SIG-M5 (cell line): ENCODE data around the gene BBS1.

Source experiments
- DNase-seq: peaks from one replicate; lab custom pipeline; 2025; lab: John Stamatoyannopoulos, UW

Gene BBS1

DNA sequence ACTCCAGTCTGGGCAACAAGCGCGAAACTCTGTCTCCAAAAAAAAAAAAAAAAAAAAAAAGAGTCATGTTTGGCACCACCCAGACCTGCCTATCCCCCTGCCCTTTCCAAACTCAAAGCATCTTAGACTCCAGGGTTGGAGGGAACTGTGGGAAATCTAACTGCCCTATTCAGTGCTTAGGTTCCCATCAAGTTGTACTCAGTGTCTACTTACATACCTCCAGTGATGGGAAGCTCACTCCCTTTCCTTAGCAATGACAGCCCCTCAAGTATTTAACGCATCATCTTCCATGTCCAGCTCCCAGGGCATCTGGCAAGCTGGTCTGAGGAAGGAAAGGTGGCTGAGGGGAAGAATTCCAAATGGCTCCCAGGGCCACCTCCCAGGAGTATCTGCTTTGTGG is 39.3 kb downstream of the BBS1 start:
- no peak for DNase-seq

DNA sequence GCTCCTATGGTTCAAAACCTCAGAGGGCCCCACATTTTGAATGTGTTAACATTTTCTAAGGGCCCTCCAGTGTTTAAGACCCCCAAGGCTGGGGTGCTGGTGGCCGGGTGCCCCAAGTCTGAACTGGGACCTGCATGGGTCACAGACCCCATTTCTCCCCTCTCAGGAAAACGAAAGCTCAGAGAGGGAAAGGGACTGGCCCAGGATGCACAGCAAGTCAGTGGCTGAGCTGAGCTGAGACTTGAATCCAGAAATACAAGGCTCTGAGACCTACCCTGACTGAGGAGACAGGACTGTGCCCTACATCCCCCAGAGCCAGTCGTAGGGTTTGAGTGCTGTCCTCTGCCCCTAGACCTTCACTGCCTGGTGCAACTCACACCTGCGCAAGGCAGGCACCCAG is 40.5 kb downstream of the BBS1 start:
- no peak for DNase-seq

DNA sequence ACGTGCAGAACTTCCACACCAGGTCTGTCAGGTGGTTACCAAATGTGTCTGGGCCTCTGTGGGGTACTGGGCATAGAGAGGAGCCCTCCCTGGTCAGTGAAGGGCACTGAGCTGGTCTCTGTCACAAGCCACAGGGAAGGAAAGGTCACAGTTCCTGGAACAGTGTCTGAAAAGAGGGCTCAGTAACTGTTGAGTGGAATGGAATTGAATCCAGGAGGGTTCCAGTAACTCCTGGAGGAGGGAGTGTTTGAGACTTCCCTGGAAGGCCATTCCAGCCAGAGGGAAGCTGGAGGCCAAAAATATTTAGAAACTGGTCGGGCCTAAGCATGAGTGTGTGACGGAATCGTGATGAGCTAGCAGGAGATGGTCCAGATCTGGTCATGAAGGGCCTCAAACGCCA is 44.2 kb downstream of the BBS1 start:
- no peak for DNase-seq

DNA sequence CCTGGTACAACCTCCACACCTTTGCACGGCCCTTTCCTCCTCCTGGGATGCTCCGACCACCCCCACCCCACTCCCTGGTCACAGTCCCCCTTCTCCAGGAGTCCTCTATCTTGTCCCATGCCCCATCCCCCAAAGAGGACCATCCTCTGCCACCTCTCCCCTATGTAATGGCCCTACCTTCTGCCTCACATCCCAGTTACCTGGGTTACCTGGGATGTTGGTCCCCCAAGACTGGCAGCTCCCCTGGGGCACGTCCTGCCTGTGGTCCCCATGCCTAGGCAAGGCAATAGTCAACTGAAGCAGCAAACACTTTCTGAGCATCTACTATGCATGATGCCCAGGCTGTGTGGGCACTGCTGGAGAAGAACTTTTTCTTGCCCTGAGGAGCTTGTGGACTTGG is 45.0 kb downstream of the BBS1 start:
- no peak for DNase-seq

DNA sequence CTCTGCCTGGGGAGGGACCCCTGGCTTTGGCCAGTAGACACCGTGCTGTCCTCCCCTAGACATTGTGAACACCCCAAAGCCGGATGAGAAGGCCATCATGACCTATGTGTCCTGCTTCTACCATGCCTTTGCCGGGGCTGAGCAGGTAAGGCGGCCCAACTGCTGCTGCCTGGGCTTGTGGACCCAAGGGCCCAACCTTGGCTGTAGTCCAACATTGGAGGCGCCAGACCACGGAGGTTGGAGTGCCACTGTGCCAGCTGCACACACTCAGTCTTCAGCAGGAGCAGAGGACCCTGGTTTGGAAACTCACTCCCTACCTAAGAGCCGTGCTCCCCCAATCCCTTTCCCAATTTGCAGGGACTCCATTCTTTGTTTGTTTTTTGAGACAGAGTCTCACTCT is 45.7 kb downstream of the BBS1 start:
- DNase-seq = no peak

DNA sequence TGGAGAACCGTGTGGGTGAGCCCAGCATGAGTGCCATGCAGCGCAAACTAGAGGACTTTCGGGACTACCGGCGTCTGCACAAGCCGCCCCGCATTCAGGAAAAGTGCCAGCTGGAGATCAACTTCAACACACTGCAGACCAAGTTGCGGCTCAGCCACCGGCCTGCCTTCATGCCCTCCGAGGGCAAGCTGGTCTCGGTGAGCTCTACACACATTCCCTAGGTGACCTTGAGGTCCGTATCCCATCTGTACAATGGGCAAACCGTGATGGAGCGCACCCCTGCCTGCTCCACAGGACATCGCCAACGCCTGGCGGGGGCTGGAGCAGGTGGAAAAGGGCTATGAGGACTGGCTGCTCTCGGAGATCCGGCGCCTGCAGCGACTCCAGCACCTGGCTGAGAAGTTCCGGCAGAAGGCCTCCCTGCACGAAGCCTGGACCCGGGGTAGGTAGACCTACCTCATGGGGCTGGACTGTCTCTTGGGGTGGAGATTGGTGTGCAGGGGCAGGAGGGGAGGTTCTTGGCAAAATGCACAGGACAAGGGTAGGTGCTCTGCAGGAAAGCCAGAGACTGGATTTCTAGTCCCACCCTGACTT is 47.4 kb downstream of the BBS1 start:
- DNase-seq = no peak

DNA sequence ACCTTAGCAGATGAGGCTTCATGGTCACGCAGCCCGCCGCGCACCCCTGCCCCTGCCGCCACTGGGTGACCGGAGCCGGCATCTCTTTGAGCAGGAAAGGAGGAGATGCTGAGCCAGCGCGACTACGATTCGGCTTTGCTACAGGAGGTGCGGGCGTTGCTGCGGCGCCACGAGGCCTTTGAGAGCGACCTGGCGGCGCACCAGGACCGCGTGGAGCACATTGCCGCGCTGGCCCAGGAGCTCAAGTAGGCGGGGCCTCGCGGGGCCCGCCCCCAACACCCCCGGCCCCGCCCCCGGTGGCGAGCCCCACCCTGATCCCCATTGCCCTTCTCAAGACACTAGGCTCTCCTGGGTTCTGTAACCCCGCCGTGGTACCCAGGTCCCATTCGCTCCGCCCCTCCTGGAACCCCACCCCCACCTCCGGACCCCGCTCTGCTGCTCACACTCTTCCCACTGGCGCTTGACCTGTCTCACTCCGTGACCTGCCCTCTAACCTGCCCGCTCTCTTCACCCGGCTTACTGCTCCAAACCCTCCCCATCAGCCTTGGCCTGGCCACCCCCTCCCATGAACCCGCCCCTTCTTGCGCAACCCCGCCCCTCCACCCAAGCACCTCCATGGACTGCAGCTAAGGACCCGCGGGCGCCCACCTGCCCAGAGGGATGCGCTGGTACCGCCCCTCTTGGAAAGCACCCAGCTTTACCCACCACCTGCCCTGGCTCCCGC is 48.9 kb downstream of the BBS1 start:
- DNase-seq = no peak

DNA sequence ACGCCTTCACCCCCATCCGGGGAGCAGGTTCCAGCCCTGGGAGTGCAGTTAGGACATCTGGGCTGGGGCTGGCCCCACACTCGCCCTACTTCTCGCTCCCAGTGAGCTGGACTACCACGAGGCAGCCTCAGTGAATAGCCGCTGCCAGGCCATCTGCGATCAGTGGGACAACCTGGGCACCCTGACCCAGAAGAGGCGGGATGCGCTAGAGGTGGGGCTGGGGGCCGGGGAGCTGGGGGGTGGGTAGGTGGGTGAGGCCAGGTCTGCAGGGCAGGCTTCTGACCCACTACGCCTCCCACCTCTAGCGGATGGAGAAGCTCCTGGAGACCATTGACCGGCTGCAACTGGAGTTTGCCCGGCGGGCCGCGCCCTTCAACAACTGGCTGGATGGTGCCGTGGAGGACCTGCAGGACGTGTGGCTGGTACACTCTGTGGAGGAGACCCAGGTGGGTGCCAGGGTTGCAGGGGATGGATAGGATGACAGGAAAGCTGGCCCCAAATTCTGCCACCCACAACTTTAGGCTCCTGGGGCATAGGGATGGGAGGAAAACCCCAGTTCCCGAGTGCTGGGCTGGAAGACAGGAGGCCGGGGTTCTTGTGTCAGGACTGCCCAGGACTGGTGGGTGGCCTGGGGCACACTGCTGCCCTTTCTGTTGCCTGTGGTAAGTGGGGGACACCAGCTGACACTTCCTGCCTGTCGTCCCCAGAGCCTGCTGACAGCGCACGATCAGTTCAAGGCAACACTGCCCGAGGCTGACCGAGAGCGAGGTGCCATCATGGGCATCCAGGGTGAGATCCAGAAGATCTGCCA is 49.6 kb downstream of the BBS1 start:
- no peak for DNase-seq

DNA sequence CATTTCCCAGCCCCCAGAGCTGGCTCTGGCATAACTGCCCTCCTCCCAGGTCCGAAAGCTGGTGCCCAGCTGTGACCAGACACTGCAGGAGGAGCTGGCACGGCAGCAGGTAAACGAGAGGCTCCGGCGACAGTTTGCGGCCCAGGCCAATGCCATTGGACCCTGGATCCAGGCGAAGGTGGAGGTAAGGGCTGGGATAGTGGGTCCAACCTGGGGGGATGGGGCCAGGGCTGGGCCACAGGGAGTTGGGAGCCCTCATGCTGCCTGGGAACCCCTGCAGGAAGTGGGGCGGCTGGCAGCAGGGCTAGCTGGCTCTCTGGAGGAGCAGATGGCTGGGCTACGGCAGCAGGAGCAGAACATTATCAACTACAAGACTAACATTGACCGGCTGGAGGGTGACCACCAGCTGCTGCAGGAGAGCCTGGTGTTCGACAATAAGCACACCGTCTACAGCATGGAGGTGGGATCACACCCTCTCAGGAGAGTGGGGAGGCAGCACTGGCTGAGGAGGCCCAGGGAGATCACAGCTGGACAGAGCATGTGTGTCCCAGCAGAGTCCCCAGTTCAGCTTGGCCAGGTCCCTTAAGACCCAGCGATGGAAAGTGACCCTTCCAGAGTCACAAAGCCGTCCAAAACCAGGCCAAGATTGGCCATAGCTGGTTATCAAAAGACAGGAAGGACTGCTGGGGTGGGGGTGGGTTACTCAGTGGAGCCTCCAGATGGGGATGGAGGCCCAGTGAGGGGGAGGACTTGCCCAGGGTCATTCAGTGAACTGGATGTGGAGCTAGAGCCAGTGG is 50.9 kb downstream of the BBS1 start:
- DNase-seq = no peak

DNA sequence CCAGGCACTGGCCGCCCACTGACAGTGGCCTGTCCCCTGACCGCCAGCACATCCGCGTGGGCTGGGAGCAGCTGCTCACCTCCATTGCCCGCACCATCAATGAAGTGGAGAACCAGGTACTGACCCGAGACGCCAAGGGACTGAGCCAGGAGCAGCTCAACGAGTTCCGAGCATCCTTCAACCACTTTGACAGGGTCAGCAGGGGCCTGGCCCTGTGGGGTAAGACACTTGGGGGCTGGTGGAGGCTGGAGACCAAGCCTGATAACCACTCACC is 51.5 kb downstream of the BBS1 start:
- DNase-seq = no peak

DNA sequence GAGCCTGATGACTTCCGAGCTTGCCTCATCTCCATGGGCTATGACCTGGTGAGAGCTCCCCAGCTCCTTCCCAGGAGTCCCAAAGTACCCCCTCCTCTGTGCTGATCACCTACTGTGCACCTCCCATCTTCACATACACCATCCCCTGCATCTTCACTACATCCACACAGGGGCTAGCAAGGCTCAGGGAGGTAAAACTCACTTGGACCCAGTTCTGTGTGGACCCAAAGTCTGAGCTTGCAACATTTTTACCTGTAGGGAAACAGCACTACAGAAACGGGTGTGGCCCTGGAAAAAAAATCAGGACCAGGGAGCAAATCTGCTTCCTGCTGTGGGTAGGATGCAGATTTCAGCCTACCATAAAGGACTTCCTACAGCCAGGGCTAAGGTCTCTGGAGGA is 51.8 kb downstream of the BBS1 start:
- DNase-seq = no peak

DNA sequence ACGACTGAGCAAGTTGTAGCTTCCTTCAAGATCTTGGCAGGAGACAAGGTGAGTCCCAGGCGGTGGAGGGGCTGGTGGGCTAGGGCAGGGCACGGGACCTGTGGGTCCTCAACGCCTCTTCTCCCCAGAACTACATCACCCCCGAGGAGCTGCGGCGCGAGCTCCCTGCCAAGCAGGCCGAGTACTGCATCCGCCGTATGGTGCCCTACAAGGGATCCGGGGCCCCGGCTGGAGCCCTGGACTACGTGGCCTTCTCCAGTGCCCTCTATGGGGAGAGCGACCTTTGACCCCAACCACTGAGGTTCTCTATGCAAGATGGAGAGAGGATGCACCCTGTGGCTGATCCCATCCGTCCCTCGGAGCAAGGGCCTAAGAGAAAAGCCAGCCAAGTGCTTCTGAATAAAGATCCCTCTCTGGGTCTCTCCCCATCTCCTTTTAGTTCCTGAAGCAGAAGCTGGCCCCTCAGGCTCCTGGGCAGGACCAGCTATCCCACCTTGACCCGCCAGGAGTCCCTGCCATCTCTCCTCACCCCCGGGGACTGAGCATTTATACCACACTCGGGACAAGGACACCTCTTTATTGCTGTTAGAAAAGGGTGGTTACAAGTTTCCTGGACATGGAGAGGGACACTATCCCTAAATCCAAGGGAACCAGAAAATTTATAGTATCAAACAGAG is 52.6 kb downstream of the BBS1 start:
- no peak for DNase-seq

DNA sequence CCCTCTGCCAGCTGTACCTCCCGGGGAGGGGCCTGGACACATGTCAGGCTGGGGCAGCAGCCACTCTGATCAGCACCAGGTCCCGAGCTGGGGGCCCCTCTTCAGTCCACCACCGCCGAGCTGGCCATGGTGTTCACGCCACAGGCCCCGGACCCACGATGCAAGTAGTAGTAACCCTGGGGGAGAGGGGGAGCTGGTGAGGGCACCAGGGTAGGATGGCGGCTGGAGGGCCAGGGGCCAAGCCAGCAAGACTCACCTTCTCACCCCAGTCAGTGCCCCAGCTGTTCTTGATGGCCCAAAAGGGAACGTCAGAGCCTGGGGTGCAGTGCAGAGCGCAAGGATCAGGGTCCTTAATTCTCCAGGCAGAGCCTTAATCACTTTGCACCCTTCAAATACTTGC is 53.4 kb downstream of the BBS1 start:
- DNase-seq = no peak

DNA sequence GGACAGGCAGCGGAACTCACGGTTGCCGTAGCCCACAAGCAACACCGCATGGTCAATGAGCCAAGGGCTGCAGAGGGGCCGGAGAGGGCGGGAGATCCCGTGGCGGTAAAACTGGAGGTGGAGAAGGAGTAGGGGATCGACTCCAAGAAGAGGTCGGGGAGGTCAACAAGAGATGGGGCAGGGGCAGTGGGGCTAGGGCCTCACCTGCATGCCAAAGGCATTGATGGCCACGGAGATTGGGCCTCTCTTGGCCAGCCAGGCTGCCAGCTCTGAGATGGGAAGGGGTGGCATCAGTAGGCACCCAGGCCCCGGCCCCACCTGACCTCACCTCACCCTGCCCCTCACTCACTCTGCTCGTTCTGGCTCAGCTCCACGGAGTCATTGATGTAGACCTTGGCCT is 54.1 kb downstream of the BBS1 start:
- no peak for DNase-seq

DNA sequence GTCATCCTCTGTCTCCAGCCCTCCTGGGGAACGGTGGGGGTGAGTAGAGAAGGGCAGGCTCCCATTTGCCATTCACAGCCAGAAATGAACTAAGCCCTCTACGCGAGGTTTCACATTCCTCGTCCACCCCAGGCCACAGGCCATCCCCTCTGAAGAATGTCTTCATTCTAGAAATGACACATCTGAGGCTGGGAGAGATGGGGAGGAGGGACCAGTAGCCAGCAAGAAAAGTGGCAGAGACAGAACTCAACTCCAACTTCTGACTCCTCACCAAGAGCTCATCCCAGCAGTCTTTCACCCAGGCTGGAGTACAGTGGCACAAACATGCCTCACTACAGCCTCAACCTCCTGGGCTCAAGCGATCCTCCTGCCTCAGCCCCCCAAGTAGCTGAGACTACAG is 54.5 kb downstream of the BBS1 start:
- no peak for DNase-seq

DNA sequence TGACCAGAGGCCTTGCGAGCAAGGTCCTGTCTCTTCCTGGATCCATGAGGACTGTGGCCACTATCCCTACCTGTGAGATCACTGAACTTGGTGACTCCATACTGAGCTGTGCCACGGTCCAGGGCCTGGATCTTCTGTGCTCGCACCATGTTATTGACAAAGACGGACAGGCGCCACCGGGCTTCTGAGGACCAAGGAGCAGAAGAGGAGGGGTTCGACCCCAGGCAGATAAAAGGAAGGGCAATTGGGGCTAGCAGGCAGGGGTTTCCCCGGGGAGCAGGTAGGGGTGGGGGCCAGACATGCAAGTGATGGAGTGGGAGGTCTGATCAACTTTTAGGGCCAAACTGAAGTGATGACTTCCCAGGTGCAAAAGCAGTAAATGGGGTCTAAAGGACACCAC is 55.8 kb downstream of the BBS1 start:
- DNase-seq = no peak

DNA sequence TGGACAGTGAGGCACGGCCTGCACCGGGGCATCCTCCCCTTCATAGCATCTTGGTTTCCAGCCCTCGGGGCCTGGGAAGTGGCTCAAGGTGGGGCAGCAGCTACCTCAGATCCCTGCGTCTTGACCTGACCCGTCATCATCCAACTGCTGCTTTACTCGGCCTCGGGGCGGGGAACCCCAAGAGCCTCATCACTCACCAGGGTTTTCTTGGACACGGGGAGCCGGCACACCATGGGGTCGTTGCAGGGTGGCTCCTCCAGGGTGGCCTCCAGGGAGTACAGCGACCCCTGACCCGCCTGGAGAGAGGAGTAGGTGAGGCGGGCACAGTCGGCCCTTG is 57.3 kb downstream of the BBS1 start:
- DNase-seq = no peak

DNA sequence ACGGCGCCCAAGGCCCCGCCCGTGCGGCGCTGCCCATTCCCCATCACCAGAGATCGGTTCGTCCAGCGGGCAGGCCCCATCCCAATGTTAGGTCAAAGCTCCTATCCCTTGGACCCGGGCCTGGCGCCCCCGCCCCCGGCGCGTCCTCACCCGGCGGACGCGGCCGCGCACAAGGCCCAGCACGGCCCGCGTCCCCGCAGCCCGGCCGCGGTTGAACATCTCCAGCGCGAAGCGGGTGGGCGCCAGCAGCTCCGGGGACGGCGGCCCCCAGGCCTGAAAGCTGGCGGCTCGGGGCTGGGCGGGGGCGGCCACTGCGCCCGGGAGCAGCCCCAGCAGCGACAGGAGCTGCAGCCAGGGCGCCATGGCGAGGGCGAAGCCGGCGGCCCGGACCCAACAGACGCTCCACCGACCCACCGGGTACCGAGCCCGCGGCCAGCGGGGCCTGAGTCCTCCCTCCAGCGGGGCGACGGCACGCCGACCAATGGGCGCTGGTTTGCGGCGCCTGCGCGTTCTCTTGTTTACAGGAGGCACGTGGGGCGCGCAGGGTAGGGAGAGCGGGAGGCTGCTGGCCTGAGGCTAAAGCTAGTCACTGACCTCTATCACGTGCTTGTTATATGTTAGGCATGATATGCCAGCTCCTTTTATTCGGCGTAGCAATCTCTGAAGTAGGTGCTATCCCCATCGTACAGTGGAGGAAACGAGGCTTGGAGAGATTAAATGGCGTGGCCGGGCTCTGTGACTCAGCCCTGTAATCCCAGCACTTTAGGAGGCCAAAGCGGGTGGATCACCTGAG is 57.9 kb downstream of the BBS1 start, which contains the start of gene CTSF:
TSS of gene CTSF (minus strand) at position 483 of the 793 bp plus-strand sequence. CDS start at position 363, 120 bp downstream.
- no peak for DNase-seq

DNA sequence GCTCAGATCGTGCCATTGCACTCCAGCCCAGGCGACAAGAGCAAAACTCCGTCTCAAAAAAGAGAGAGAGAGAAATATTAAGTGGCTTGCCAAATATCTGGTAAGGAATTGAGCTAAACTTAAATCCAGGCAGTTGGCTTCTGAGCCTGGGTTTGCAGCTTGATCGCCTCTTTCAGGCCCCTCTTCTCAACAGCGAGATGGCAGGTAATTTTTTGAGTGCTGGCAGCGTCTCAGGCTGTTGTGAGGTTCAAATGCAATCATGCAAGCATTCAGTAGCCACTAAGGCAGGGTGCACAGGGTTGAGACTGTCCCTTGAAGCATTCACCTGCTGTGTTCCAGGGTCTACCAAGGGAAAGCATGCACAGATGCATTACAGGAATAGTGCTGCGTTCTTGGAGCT is 58.6 kb downstream of the BBS1 start:
- no peak for DNase-seq

DNA sequence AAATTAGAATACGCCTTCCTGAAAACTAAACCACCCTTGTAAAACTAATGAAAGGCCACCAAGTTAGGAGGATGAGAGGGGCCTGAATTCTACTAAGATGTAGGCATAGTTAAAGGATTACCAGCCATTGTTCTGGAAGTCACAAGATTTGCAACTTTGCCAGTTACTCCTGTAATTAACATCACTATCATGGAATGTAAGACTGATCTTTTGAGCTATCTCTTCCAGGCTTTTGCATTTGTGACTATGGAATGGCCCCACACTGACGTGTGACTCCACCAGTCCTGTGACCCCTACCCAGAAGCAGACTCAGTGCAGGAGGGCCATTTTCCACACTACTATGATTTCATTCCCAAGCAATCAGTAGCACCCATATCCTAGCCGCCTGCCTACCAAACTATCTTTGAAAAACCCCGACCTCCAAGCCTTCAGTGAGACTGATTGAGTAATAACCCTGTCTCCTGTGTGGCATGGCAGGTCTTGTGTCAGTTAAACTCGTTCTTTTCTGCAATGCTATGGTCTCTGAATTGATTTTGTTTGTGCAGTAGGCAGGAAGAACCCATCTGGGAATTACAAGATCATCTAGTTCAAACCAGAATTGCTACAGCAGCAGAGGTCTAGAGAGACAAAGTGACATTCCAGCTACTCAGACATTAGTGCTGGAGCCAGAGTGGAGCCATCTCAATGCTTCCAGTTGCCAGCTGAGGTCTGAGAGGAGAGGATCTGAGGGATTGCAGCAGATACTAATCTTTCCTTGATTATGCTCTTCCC is 59.8 kb downstream of the BBS1 start:
- DNase-seq = no peak

DNA sequence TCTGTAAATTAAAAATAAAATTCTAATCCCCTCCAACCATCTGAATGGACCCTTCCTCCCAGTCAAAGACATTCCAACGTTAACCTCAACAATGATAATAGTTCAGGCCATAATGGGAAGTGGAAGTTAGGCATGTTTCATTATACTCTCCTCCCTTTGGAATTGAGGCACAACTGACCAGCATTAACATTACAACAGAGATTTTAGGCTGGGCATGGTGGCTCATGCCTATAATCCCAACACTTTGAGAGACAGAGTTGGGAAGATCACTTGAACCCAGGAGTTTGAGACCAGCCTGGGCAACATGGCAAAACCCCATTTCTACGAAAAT is 60.4 kb downstream of the BBS1 start:
- no peak for DNase-seq
